HG03097 (cell line): Measurements from ENCODE around the gene SNAPC5.
"Not testable (repeated sequence)": the region's sequence is repeated elsewhere in the genome, so short reads cannot be mapped to it uniquely, and the experiment has no call there.

Source experiments
- ATAC-seq: cut with Tn5 transposase; IDR thresholded peaks from one replicate; pipeline ENCODE4 v1.9.1; 2021; ENCODE audit not compliant: unreplicated experiment, low FRiP score

SNAPC5 gene

GRCh38 chr15:66497502-66498455 is at the start of gene SNAPC5:
Gene SNAPC5, minus strand, starts transcription at chr15:66497762. Its CDS starts 31 bp downstream, at chr15:66497731.
- ATAC-seq: peak; percentile 77

DNA sequence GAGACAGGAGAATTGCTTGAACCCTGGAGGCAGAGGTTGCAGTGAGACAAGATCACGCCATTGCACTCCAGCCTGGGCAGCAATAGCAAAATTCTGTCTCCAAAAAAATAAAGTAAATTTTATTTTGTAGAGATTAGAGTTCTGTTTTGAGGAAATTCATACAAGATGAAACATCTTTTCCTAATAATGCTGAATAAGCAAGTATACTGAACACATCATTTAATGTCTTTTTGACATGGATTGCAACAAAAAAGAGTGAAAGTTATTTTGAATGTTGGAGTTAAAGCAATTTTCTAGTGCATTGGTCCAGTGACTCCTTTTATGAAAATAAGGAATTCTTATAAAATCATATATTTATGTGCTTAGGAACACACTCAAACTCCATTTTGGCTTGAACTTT is 47.7 kb upstream of the SNAPC5 start:
- no peak for ATAC-seq

- no peak for ATAC-seq
These were observed 45.3 kb upstream of the SNAPC5 start for GRCh38 chr15:66542896-66543295.

DNA sequence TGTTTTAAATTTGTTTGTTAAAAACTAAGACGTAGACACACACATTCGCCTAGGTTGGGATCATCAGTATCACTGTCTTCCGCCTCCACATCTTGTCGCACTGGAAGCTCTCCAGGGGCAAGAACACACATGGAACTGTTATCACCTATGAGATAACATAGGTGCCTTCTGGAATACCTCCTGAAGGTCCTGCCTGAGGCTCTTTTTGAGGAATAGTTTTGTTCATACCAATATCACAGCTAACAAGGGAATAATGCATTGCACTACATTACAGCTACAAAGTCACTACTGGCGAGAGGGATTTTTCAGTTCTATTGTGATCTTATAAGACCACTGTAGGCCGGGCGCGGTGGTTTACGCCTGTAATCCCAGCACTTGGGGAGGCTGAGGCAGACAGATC is 37.5 kb upstream of the SNAPC5 start:
- ATAC-seq: no peak

- ATAC-seq: no peak
These were observed 27.3 kb upstream of the SNAPC5 start for GRCh38 chr15:66524838-66525237.

DNA sequence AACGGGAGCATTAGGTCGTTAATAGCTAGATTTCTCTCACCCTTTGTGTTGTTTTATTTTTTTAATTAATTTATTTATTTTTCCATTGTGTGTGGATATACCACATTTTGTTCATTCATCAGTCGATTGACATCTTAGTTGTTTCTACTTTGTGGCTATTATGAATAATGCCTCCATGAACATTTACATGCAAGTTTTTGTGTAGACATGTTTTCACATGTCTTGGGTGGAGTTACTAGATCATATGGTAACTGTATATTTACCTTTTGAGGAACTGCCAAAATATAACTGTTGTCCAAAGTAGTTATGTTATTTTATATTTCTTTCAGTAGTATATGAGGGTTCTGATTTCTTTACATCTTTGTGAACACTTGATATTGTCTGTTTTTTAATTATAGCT is 26.4 kb upstream of the SNAPC5 start:
- ATAC-seq: no peak

- no peak for ATAC-seq
These were observed 18.4 kb upstream of the SNAPC5 start for GRCh38 chr15:66515901-66516322.

DNA sequence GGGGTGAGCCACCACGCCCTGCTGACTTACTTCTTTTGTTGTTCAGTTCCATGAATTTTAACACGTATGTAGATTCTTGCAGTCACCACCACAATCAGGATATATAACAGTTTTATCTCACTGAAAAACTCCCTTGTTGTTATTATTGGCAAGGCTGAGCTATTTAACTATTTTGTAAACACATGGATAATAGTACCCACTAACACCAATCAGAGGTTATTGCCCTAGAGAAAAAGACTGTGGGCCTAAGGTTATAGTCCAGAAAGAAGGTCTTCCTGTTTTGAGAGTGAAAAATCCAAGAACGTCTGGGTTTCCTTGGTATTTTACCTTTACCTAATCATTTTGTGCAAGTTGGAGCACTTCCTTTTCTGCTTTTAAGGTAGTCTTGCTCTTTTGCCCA is 17.0 kb upstream of the SNAPC5 start:
- ATAC-seq: no peak

GRCh38 chr15:66508293-66508883 is 10.8 kb upstream of the SNAPC5 start:
- no peak for ATAC-seq

GRCh38 chr15:66505818-66506217 is 8.3 kb upstream of the SNAPC5 start:
- no peak for ATAC-seq

GRCh38 chr15:66505430-66505811 is 7.9 kb upstream of the SNAPC5 start:
- ATAC-seq: peak; percentile 7

DNA sequence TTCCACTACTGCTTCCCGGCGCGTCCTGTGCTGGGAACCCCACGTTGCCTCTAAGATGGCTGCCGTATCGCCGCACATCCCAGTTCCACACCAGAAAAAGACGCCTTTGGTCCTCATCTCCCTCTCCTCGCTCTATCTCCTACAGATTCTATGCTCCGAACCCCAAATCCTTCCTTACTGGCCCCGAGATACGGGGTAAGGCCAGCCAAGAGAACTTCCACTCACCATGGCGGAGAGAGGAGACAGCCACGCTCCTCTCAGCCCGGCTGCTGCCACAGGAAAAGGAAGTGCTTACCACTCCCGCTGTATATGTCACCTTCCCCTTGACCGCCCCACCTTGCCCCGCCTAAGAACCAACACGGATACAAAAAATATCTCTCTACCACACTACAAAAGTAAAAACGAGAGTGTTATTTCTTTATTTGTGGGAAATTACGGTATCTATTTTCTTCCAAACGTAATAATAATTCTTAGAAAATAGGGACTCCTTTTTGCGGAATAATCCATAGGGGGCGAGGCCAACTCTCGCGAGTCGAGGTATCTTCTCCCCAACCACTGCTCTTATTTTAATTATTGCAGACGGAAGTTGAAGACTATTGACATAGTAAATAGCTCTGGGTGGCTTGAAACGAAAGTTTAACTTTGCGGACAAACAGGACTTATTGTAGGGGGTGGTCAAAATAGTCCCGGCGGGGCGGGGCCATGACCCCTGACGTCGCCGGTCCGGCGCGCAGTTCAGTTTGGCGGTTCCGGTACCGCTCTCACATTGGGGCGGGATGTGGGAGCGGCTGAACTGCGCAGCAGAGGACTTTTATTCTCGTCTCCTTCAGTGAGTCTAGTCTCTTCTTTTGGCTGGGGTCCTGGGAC is 7.2 kb upstream of the SNAPC5 start, which contains the start of the genes RPL4 and ZWILCH:
Gene RPL4, minus strand, starts transcription at position 293 of the 867 bp plus-strand sequence. Its CDS starts 65 bp downstream, at position 228.
Gene ZWILCH, plus strand, starts transcription at position 764 of the 867 bp plus-strand sequence. Its CDS starts 13 bp downstream, at position 777.
- ATAC-seq: peak; percentile 54

- ATAC-seq: no peak
These were observed 6.4 kb upstream of the SNAPC5 start for GRCh38 chr15:66503780-66504562.

- not testable (repeated sequence) for ATAC-seq
These were observed 5.6 kb upstream of the SNAPC5 start for GRCh38 chr15:66503041-66503648.

DNA sequence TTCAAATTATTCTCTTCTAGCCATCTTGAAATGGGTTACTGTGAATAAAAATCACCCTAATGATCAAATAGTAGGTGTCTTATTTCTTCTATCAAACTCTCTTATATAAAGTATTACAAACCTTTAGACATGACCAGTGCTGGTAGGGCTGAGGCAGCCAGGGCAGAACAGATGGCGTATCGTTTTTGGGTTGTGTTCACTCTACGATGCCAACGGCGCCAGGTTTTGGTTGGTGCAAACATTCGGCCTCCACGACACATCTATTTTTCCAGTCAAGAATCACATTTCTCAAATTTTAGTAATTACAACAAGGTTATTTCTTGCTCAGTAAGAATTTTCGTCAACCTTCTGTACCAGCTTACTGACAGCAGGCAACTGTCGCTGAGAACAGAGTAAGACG is 4.9 kb upstream of the SNAPC5 start:
- ATAC-seq: no peak

DNA sequence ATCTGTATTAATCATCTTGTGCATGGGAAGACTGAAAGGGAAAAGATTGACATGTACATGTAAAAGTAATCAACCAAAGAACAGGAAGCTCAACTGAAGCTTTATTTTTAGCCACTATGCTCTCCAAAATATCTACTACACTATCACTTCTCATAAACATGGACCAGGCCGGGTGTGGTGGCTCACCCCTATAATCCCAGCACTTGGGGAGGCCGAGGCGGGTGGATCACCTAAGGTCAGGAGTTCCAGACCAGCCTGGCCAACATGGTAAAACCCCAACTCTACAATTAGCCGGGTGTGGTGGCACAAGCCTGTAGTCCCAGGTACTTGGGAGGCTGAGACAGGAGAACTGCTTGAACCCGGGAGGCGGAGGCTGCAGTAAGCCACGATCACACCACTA is 2.8 kb upstream of the SNAPC5 start:
- ATAC-seq: not testable (repeated sequence)

DNA sequence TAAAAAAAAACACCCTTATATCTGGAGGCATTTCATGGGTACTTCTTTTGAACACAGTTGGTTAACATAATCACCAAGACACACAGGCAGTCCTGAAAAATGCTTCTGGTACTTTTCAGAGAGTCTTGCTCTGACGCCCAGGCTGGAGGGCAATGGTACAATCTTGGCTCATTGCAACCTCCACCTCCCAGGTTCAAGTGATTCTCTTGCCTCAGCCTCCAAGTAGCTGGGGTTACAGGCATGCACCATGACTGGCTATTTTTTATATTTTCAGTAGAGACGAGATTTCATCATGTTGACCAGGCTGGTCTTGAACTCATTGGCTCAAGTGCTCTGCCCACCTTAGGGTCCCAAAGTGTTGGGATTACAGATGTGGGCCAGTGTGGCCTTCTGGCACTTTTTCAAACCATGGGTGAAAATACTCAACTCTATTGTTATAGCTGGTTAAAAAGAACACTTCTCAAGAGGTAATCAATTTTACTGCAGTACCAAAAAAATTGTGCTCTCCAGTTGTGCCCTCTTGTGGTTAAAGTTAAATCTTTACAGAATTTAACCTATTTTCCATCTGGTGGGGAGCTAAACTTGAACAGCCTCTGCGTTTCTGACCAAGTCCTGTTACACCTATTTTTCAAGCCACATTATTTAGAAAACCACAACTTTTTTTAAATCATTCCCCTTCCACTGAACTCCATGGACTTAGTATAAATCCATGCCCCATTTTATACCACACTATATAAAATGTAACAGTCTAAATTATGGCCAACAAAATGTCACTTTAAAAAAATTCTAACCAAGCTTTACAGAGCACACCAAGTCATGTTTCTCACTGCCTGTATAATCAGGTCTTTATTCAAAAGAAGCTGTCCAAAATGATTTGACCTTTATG is 1.2 kb upstream of the SNAPC5 start:
- ATAC-seq: no peak

GRCh38 chr15:66496951-66497501 is 536 bp downstream of the SNAPC5 start:
- peak; percentile 11 for ATAC-seq
